HCT116 (cell line): ENCODE measurements around the gene LFNG. TPM values are rescaled to one million over a fixed set of nuclear protein-coding genes. Genes with fewer than 3 reads are reported as not detected.

Experiments
- ATAC-seq: fragments of 200-7000 bp; cut with Tn5 transposase; 2 replicates; pipeline ENCODE4 v1.9.1; 2020; ENCODE audit warnings: mild to moderate bottlenecking, moderate library complexity
- BruUV-seq: library from RNA; stranded (reverse); fragments of 400-500 nt; replicated peaks from 2 replicates; lab custom pipeline; 2021; lab: Mats Ljungman, UMichigan
- CTCF ChIA-PET: fragments of 300-600 bp; sonication (Branson Sonifier 250); formaldehyde crosslinking; loops from one replicate; lab custom pipeline; 2021; ENCODE audit warnings: antibody characterized with exemption; lab: Charles Lee
- POLR2A ChIA-PET: fragments of 300-600, 350-600 bp; sonication (Branson Sonifier 250); formaldehyde crosslinking; loops from one replicate; lab custom pipeline; 2021; ENCODE audit warnings: antibody characterized with exemption; lab: Charles Lee
- RAD21 ChIA-PET, 2 experiments: fragments of 300-600 bp; sonication (Branson Sonifier 250); formaldehyde crosslinking; loops; one replicate each; lab custom pipeline; 2023; ENCODE audit warnings: low total read pairs in 2 of 2; ENCODE audit not compliant: uncharacterized antibody in 2 of 2, unreplicated experiment in 2 of 2, low non-redundant PET in 1 of 2; lab: Charles Lee
- DNase-seq: peaks from one replicate; pipeline ENCODE4 v3.0.0-alpha.2; 2010; ENCODE audit warnings: low read depth, low spot score
- H2AFZ ChIP-seq: fragments of 200-600 bp; shearing (Covaris generic), sonication (generic); 2 replicates; pipeline ENCODE4 v1.6.1; 2017; ENCODE audit warnings: low read depth, mixed run types, mixed read lengths, antibody characterized with exemption, low read length; ENCODE audit not compliant: poor library complexity, severe bottlenecking
- H3K27ac ChIP-seq: 2 replicates; pipeline ENCODE4 v1.5.1; 2012; ENCODE audit warnings: low read depth, low read length
- H3K27me3 ChIP-seq: fragments of 200-600 bp; sonication (generic); 2 replicates; pipeline ENCODE4 v1.6.1; 2016; ENCODE audit warnings: mixed run types, low read length, mixed read lengths; ENCODE audit not compliant: insufficient read depth
- H3K36me3 ChIP-seq, 2 experiments: fragments of 200-500 bp in 1 of 2; fragments of 200-600 bp in 1 of 2; sonication (Bioruptor generic) in 1 of 2; sonication (generic) in 1 of 2; 2 replicates each; pipeline versions ENCODE4 v1.5.1 to v1.6.1; 2014 to 2016; ENCODE audit warnings: low read length in 2 of 2, inconsistent platforms in 1 of 2, mixed read lengths in 1 of 2, mixed run types in 1 of 2; ENCODE audit not compliant: insufficient read depth in 2 of 2, control insufficient read depth in 1 of 2
- H3K4me1 ChIP-seq, 2 experiments: fragments of 200-600 bp in 1 of 2; sonication (generic) in 1 of 2; 2 replicates each; pipeline versions ENCODE4 v1.5.1 to v1.6.1; 2012 to 2017; ENCODE audit warnings: low read length in 2 of 2, inconsistent platforms in 1 of 2, mild to moderate bottlenecking in 1 of 2, mixed read lengths in 1 of 2, mixed run types in 1 of 2, moderate library complexity in 1 of 2; ENCODE audit not compliant: insufficient read depth in 2 of 2, control insufficient read depth in 1 of 2
- H3K4me2 ChIP-seq: fragments of 200-600 bp; sonication (generic); 2 replicates; pipeline ENCODE4 v1.6.1; 2017; ENCODE audit warnings: mixed run types, low read length, mixed read lengths
- H3K4me3 ChIP-seq, 2 experiments: fragments of 200-600 bp in 1 of 2; sonication (generic) in 1 of 2; replicated peaks in 1 of 2; 2 replicates each; pipeline ENCODE4 v1.5.1; 2011 to 2016; ENCODE audit warnings: low read length in 2 of 2, control low read depth in 1 of 2, low read depth in 1 of 2, mild to moderate bottlenecking in 1 of 2, mixed read lengths in 1 of 2, mixed run types in 1 of 2
- H3K79me2 ChIP-seq: fragments of 200-600 bp; sonication (generic); 2 replicates; pipeline ENCODE4 v1.6.1; 2017; ENCODE audit warnings: mild to moderate bottlenecking, mixed run types, low read length, moderate library complexity, mixed read lengths; ENCODE audit not compliant: insufficient read depth
- H3K9ac ChIP-seq: fragments of 200-600 bp; sonication (generic); 2 replicates; pipeline ENCODE4 v1.6.1; 2016; ENCODE audit warnings: low read length, mixed read lengths
- H3K9me2 ChIP-seq: fragments of 200-600 bp; sonication (generic), shearing (Covaris generic); 2 replicates; pipeline ENCODE4 v1.6.1; 2017; ENCODE audit warnings: mixed run types, mild to moderate bottlenecking, moderate library complexity; ENCODE audit not compliant: insufficient read depth
- H3K9me3 ChIP-seq, 2 experiments: fragments of 200-500 bp in 1 of 2; fragments of 200-600 bp in 1 of 2; sonication (Bioruptor generic) in 1 of 2; sonication (generic) in 1 of 2; 2 replicates each; pipeline ENCODE4 v1.6.1; 2014 to 2017; ENCODE audit warnings: low read length in 2 of 2, mixed read lengths in 2 of 2, inconsistent platforms in 1 of 2, low read depth in 1 of 2, mild to moderate bottlenecking in 1 of 2, mixed run types in 1 of 2, moderate library complexity in 1 of 2; ENCODE audit not compliant: control insufficient read depth in 1 of 2, insufficient read depth in 1 of 2
- H4K20me1 ChIP-seq: fragments of 200-600 bp; sonication (generic), shearing (Covaris generic); 2 replicates; pipeline ENCODE4 v1.6.1; 2017; ENCODE audit warnings: mixed run types, mild to moderate bottlenecking, moderate library complexity; ENCODE audit not compliant: insufficient read depth
- ATF3 ChIP-seq: IDR thresholded peaks from 2 replicates; pipeline ENCODE4 v1.6.1; 2012
- EGR1 ChIP-seq: IDR thresholded peaks from 2 replicates; pipeline ENCODE4 v1.6.1; 2012; ENCODE audit warnings: low read depth
- JUND ChIP-seq: IDR thresholded peaks from 2 replicates; pipeline ENCODE4 v1.6.1; 2012
- POLR2A ChIP-seq: IDR thresholded peaks from 2 replicates; pipeline ENCODE4 v1.7.0; 2011; ENCODE audit warnings: borderline replicate concordance; ENCODE audit not compliant: insufficient read depth, insufficient read length; ENCODE audit errors: extremely low read depth
- RAD21 ChIP-seq: IDR thresholded peaks from 2 replicates; pipeline ENCODE4 v1.6.1; 2012; ENCODE audit warnings: low read depth, mild to moderate bottlenecking
- SP1 ChIP-seq: IDR thresholded peaks from 2 replicates; pipeline ENCODE4 v1.6.1; 2012; ENCODE audit warnings: low read depth
- SRF ChIP-seq: IDR thresholded peaks from 2 replicates; pipeline ENCODE4 v1.6.1; 2012; ENCODE audit warnings: low read depth
- TCF7L2 ChIP-seq: IDR thresholded peaks from 2 replicates; pipeline ENCODE4 v1.7.0; 2011; ENCODE audit warnings: borderline replicate concordance, inconsistent platforms; ENCODE audit not compliant: insufficient read depth, insufficient read length; ENCODE audit errors: extremely low read depth
- YY1 ChIP-seq: IDR thresholded peaks from 2 replicates; pipeline ENCODE4 v1.6.1; 2011; ENCODE audit warnings: low read length, low read depth, moderate library complexity, mild to moderate bottlenecking; ENCODE audit not compliant: insufficient replicate concordance; ENCODE audit errors: extremely low read depth
- ZFX ChIP-seq: fragments of 450-650 bp; IDR thresholded peaks from 2 replicates; pipeline ENCODE4 v1.6.1; 2017
- ZNF274 ChIP-seq: fragments of 200-500 bp; sonication (Bioruptor generic); IDR thresholded peaks from 2 replicates; pipeline ENCODE4 v1.6.1; 2014; ENCODE audit warnings: mild to moderate bottlenecking, low read depth, low read length, inconsistent platforms
- intact Hi-C: fragments of 100-400 bp; cut with micrococcal nuclease; formaldehyde crosslinking; loops from 2 replicates; pipeline ENCODE4 v1.10.0; 2022
- total RNA-seq: library from RNA; stranded (reverse); gene quantifications from one replicate; pipeline ENCODE4 v1.2.1, GENCODE V29; 2021; ENCODE audit not compliant: unreplicated experiment

Gene LFNG
- total RNA-seq, 1 experiment from 2014 or later, result 14.3 TPM

GRCh38 chr7:2503056-2503941 lies 16.3 kb upstream of the LFNG start:
- no peaks in the 10 kb centered on the region for H3K4me1 ChIP-seq
- no peaks in the 10 kb centered on the region for H3K9me3 ChIP-seq
- intact Hi-C loops, result no loop called here
- no peak for DNase-seq
- ChIA-PET CTCF (no interaction called here), POLR2A (no interaction called here), RAD21 (no interaction called here)
- no peaks in the 10 kb centered on the region for H3K79me2 ChIP-seq
- H3K9ac ChIP-seq, result no peak overlapping the region
- no peak overlapping the region for H3K4me3 ChIP-seq
- TF ChIP-seq SP1, result no peak
- TF ChIP-seq SRF, result no peak
- no peak for TF ChIP-seq YY1
- no peak for TF ChIP-seq ZNF274
- no peak for TF ChIP-seq ATF3
- no peak for TF ChIP-seq RAD21
- no peak for TF ChIP-seq ZFX
- TF ChIP-seq TCF7L2, result no peak
- TF ChIP-seq JUND, result no peak
- TF ChIP-seq POLR2A, result no peak
- TF ChIP-seq EGR1, result no peak
- H3K36me3 ChIP-seq, result no peaks in the 10 kb centered on the region
- H2AFZ ChIP-seq, result no peak overlapping the region
- ATAC-seq, result no peak
- H3K27ac ChIP-seq, result no peak overlapping the region
- no peaks in the 10 kb centered on the region for H4K20me1 ChIP-seq
- no TSS peak for BruUV-seq
- H3K9me2 ChIP-seq, result no peaks in the 10 kb centered on the region
- H3K4me2 ChIP-seq, result no peak overlapping the region
- no peaks in the 10 kb centered on the region for H3K27me3 ChIP-seq
